ENCODE results near the gene RPL3. TPM values are rescaled to one million over a fixed set of nuclear protein-coding genes. Genes with fewer than 3 reads are reported as not detected.

The RPL3 gene
- polyA plus RNA-seq, 1 donor: 2,719 TPM

Other genes starting within 250 kb of the RPL3 start
- gene APOBEC3G, start 242.3 kb downstream of the RPL3 start, polyA plus RNA-seq (ENCODE audit: insufficient read length): 3.3 TPM
- gene APOBEC3H, start 222.4 kb downstream of the RPL3 start, polyA plus RNA-seq (ENCODE audit: insufficient read length): not detected
- 5.7 TPM for gene CBX7, start 166.9 kb downstream of the RPL3 start, polyA plus RNA-seq (ENCODE audit: insufficient read length)
- 26.6 TPM for gene PDGFB, start 74.6 kb downstream of the RPL3 start, polyA plus RNA-seq (ENCODE audit: insufficient read length)
- 13.0 TPM for gene SYNGR1, start 30.4 kb upstream of the RPL3 start, polyA plus RNA-seq (ENCODE audit: insufficient read length)
- gene TAB1, start 80.2 kb upstream of the RPL3 start, polyA plus RNA-seq (ENCODE audit: insufficient read length): 26.6 TPM
- 4.1 TPM for gene MGAT3, start 137.4 kb upstream of the RPL3 start, polyA plus RNA-seq (ENCODE audit: insufficient read length)
- 17.0 TPM for gene MIEF1, start 182.7 kb upstream of the RPL3 start, polyA plus RNA-seq (ENCODE audit: insufficient read length)
- gene ATF4, start 200.9 kb upstream of the RPL3 start, polyA plus RNA-seq (ENCODE audit: insufficient read length): 326 TPM
- gene RPS19BP1, start 213.1 kb upstream of the RPL3 start, polyA plus RNA-seq (ENCODE audit: insufficient read length): 54.2 TPM

Data from hindlimb muscle (tissue), 1 donor.